Measurements from ENCODE around the gene RIBC2. TPM values are rescaled to one million over a fixed set of nuclear protein-coding genes. Genes with fewer than 3 reads are reported as not detected.

Gene RIBC2
- polyA plus RNA-seq, 1 donor (not counting 4 experiments of a cell fraction or from before 2014, with no cell fraction given) = 0.12 TPM

DNA sequence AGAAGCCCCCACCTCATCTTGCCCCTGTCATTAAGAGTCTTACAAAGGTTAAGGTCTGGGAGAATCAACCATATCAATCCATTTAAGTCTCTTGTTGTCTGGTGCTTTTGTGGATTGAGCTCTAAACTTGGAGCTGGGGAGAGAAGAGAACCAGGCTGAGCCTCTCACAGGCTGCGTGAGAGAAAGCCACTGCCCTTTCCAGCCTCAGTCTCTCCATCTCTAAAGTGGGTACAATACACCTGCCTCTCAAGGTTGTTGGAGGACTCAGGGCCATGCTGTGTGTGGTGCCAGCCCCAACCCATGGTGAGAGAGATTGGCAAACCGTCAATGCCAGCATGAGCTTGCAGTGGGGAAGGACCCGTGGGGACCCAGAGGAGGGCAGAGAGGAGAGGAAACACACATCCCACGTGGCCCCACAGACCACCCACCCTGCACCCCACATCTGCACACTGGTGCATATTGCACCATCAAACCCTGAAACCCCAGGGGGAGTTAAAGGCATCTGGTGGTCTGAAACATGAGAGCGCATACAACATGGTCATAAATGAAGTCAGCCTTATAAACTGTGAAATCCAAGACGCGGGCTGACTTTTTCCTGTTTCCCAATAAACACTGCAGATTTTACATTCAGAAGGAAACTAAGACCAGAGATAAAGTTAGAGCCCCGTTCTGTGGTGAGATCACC lies 61.7 kb downstream of the RIBC2 start:
- no peak for TF ChIP-seq EZH2 (IDR thresholded peaks at IDR 0.05; ENCODE audit: low read length)
- TF ChIP-seq, protein P1, sequence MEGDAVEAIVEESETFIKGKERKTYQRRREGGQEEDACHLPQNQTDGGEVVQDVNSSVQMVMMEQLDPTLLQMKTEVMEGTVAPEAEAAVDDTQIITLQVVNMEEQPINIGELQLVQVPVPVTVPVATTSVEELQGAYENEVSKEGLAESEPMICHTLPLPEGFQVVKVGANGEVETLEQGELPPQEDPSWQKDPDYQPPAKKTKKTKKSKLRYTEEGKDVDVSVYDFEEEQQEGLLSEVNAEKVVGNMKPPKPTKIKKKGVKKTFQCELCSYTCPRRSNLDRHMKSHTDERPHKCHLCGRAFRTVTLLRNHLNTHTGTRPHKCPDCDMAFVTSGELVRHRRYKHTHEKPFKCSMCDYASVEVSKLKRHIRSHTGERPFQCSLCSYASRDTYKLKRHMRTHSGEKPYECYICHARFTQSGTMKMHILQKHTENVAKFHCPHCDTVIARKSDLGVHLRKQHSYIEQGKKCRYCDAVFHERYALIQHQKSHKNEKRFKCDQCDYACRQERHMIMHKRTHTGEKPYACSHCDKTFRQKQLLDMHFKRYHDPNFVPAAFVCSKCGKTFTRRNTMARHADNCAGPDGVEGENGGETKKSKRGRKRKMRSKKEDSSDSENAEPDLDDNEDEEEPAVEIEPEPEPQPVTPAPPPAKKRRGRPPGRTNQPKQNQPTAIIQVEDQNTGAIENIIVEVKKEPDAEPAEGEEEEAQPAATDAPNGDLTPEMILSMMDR (optimal IDR thresholded peaks at IDR 0.05 in 1 of 3, IDR thresholded peaks at IDR 0.05 in 1 of 3, conservative IDR thresholded peaks at IDR 0.05 in 1 of 3; ENCODE audit: extremely low read depth in 1 of 3, insufficient read depth in 2 of 3, low read length in 3 of 3) = no peak
- Histone ChIP-seq H3K4me2 (ENCODE audit: control insufficient read depth, extremely low read depth, insufficient read depth, low read depth, low read length) (no peak overlapping the region), H3K9me1 (ENCODE audit: control insufficient read depth, extremely low read depth, insufficient read depth, low read length) (no peaks in the 10 kb centered on the region), H2AFZ (ENCODE audit: control insufficient read depth, low read length) (no peak overlapping the region), H3K4me3 (ENCODE audit: control insufficient read depth in 2 of 3, extremely low read depth in 1 of 3, insufficient read depth in 2 of 3, low read depth in 1 of 3, low read length in 3 of 3) (no peak overlapping the region), H3K4me1 (ENCODE audit: control insufficient read depth, extremely low read depth, insufficient read depth, low read length) (peaks cover 3% of the 10 kb centered on the region), H3K27me3 (ENCODE audit: control insufficient read depth, extremely low read depth, insufficient read depth, low read length) (no peaks in the 10 kb centered on the region), H3K9me3 (ENCODE audit: control insufficient read depth, low read depth, low read length) (no peaks in the 10 kb centered on the region), H3K36me3 (ENCODE audit: control insufficient read depth in 2 of 2, extremely low read depth in 1 of 2, insufficient read depth in 2 of 2, low read length in 2 of 2) (no peaks in the 10 kb centered on the region), H3K9ac (ENCODE audit: control insufficient read depth, extremely low read depth, insufficient read depth, low read length) (no peak overlapping the region), H4K20me1 (ENCODE audit: control insufficient read depth, extremely low read depth, insufficient read depth, low read length) (no peaks in the 10 kb centered on the region), H3K79me2 (ENCODE audit: control insufficient read depth, insufficient read depth, low read length) (no peaks in the 10 kb centered on the region), H3K27ac (ENCODE audit: control insufficient read depth, insufficient read depth, low read length) (no peak overlapping the region)
- dilution Hi-C loops (cut with MboI; ENCODE audit: extremely low pct_ligation_motif_present, low sequenced_read_pairs) = no loop called here
- DNase-seq (ENCODE audit: low read depth, low spot score) (no peak), FAIRE-seq (no peak)

DNA sequence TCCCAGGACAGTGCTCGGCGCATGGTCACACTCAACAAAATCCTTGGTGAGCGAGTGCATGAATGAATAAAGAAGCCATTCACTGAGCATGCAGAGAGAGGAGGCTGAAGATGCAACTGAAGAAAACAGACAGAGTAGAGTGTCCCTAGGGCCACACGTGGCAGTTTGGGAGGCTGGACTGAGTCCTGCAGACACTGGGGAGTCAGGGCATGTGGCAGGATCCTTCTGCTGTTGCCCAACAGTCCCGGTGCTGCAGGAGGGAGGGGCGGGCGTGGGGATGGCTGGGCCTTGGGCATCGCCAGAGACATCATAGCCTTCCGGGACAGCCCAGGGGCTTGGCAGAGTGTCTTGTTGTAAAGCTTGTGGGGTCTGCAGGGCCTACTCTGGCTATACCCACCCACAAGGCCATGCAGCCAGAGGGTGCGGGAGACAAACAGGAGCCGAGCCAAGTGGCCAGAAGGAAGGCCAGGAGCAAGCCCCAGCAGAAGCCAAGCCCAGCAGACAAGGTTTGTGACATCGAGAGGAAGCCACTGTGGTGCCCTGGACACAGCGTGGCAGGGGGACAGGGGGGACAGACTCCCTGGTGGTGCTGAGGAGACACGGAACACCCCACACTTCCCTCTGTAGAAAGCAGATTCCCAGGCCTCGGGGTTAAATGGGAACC lies 62.5 kb downstream of the RIBC2 start:
- H3K4me2 ChIP-seq (ENCODE audit: control insufficient read depth, extremely low read depth, insufficient read depth, low read depth, low read length) = no peak overlapping the region
- no peak for FAIRE-seq

More for the DNA sequence above, 62.5 kb downstream of the RIBC2 start:
- DNase-seq (ENCODE audit: low read depth, low spot score) = no peak
- H3K27ac ChIP-seq (ENCODE audit: control insufficient read depth, insufficient read depth, low read length) = no peak overlapping the region
- no peaks in the 10 kb centered on the region for H3K9me1 ChIP-seq (ENCODE audit: control insufficient read depth, extremely low read depth, insufficient read depth, low read length)
- H2AFZ ChIP-seq (ENCODE audit: control insufficient read depth, low read length) = no peak overlapping the region
- no peaks in the 10 kb centered on the region for H3K79me2 ChIP-seq (ENCODE audit: control insufficient read depth, insufficient read depth, low read length)
- no peaks in the 10 kb centered on the region for H3K36me3 ChIP-seq (ENCODE audit: control insufficient read depth in 2 of 2, extremely low read depth in 1 of 2, insufficient read depth in 2 of 2, low read length in 2 of 2)
- H3K9ac ChIP-seq (ENCODE audit: control insufficient read depth, extremely low read depth, insufficient read depth, low read length) = no peak overlapping the region
- no peaks in the 10 kb centered on the region for H3K9me3 ChIP-seq (ENCODE audit: control insufficient read depth, low read depth, low read length)
- H3K27me3 ChIP-seq (ENCODE audit: control insufficient read depth, extremely low read depth, insufficient read depth, low read length) = no peaks in the 10 kb centered on the region
- H3K4me1 ChIP-seq (ENCODE audit: control insufficient read depth, extremely low read depth, insufficient read depth, low read length) = no peaks in the 10 kb centered on the region
- H3K4me3 ChIP-seq (ENCODE audit: control insufficient read depth in 2 of 3, extremely low read depth in 1 of 3, insufficient read depth in 2 of 3, low read depth in 1 of 3, low read length in 3 of 3) = no peak overlapping the region
- TF ChIP-seq, protein P1 (optimal IDR thresholded peaks at IDR 0.05 in 1 of 3, IDR thresholded peaks at IDR 0.05 in 1 of 3, conservative IDR thresholded peaks at IDR 0.05 in 1 of 3; ENCODE audit: extremely low read depth in 1 of 3, insufficient read depth in 2 of 3, low read length in 3 of 3) = no peak
- TF ChIP-seq EZH2 (IDR thresholded peaks at IDR 0.05; ENCODE audit: low read length) = no peak
- H4K20me1 ChIP-seq (ENCODE audit: control insufficient read depth, extremely low read depth, insufficient read depth, low read length) = no peaks in the 10 kb centered on the region
- dilution Hi-C loops (cut with MboI; ENCODE audit: extremely low pct_ligation_motif_present, low sequenced_read_pairs) = no loop called here

Measured in keratinocyte (primary cell).